Hepatic stellate cell (primary cell): ENCODE data around the gene GATA1.

Experiments
- DNase-seq: peaks from one replicate; pipeline ENCODE4 v3.0.0; 2011; ENCODE audit warnings: low spot score

Gene GATA1

GRCh38 chrX:48786341-48786800 is at the start of gene GATA1:
Gene GATA1, plus strand, starts transcription at chrX:48786590. Its CDS starts 4,520 bp downstream, at chrX:48791110.
- no peak for DNase-seq

- DNase-seq: no peak
Measured at GRCh38 chrX:48736878-48737212, 49.5 kb upstream of the GATA1 start.

- peak; percentile 93 for DNase-seq
Measured at GRCh38 chrX:48737213-48737938, 49.0 kb upstream of the GATA1 start.

DNA sequence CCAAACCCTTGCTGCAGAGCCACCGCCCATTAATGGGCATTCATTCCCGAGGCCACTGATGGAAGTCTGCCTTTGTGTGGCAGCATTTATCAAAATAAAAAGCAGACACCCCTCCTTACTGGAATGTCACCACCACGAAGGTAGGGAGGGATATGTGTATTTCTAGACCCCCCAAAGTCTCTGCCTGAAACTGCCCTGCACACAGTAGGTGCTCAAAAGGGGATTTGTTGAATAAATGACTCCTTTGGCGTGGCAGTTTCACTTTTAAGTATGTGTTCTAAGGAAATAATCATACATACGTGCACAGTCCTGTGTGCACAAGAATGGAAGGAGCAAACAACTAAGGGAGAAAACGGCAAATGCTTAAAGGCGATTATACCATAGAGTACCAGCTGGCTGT is 48.5 kb upstream of the GATA1 start:
- no peak for DNase-seq

- DNase-seq: no peak
Measured at GRCh38 chrX:48741834-48742233, 44.6 kb upstream of the GATA1 start.

- no peak for DNase-seq
Measured at GRCh38 chrX:48745222-48745621, 41.2 kb upstream of the GATA1 start.

DNA sequence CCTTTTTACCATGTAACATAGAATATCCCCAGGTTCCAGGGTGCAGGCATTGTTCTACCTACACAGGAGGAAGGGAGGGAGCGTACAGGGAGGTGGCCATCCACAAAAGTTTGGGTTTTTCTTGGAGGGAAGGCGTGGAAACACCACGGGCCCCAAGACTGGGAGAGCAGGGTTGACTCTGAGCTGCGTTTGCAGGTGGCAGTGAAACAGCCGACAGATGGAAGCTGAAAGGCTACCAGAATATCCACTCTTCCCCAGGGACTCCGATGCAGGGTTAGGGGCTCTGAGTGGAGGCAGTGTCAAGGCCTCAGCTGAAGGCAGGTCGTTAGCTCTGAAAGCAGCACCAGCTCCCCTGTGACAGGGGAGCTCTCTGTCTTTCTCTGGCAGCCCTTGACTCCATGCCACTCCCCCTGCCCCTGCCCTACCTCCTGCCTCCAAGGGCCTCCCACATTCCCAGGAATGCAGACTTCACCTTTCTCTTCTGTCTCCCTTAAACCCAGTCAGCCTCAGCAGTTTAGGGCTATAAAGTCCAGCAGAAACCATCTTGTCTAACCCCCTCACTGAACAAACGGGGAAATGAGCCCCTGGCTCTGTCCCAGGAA is 38.9 kb upstream of the GATA1 start:
- no peak for DNase-seq

DNA sequence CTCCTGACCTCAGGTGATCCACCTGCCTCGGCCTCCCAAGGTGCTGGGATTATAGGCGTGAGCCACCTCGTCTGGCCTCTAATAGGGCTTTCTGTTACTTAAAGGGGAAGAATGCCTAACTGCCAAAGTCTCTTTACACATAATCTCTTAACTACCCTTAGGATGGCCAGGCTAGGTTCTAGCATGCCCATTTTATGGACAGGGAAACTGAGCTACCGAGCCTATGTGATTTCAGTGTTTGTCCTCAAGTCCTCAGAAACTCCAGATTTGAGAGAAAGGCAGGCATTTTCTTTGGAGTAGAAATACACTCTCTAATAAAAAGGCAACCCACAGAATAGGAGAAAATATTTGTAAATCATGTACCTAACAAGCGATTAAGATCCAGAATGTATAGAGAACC is 37.2 kb upstream of the GATA1 start:
- no peak for DNase-seq

GRCh38 chrX:48751343-48751742 is 35.0 kb upstream of the GATA1 start:
- no peak for DNase-seq

- DNase-seq: no peak
Measured at GRCh38 chrX:48752498-48752897, 33.9 kb upstream of the GATA1 start.

DNA sequence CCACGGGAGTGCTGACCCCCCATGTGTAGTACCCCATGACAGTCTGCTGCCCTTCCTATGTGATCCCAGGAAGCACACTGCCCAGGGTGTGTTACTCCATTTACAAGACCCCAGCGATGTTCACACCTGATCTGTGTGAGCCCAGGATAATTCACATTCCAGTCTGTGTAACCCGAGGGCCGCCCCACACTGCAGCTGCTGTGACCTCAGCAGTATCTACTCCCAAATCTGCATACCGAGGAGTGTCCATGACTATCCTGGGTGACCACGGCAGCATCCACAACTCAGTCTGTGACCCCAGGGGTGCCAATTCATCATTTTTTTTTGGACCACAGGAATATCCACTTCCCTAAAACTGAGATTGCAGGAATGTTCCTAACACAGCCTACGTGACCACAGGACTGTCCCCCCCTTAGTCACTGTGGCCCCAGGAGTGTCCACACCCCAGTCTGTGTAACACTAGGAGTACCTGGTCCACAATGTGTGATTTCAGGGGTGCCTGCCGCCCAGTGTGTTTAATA is 32.6 kb upstream of the GATA1 start:
- DNase-seq: no peak

DNA sequence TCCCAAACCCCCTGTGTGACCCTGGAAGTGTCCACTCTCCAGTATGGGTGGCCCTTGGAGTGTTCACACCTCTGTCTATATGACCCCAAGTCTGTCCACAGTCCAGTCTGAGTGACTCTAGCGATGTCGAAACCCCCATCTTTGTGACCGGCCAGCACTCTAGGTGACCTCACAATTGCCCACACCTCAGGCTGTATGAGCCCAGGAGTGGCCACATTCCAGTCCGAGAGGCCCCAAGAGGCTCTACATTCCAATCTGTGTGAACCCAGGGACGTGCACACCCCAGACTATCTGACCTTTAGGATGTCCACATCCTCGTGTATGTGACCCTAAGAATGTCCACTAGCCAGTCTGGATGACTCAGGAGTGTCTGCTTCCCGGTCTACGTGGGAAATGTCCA is 32.2 kb upstream of the GATA1 start:
- DNase-seq: no peak

GRCh38 chrX:48761674-48762471 is 24.5 kb upstream of the GATA1 start, which contains the start of gene GLOD5:
Gene GLOD5, plus strand, starts transcription at chrX:48761747. Its CDS starts 44 bp downstream, at chrX:48761791.
- DNase-seq: no peak

GRCh38 chrX:48769230-48769629 is 17.2 kb upstream of the GATA1 start:
- DNase-seq: no peak

DNA sequence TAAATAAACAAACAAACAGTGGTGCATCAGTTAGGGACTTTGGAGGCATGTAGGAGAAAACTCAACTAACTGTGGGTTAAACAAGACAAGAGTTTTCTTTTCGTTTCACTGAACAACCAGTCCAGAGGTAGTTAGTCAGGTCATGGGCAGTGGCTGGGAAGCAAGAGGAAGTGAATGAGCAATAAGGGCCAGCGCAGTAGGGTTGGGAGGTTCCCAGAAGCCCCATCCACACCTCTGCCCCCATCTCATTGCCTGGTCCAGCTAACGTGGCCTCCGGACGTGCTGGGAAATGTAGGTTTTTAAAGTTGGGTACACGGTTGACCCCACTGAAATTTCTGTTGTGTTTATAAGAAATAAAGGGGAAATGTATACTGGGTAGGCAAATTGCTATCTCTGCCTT is 16.1 kb upstream of the GATA1 start:
- no peak for DNase-seq

DNA sequence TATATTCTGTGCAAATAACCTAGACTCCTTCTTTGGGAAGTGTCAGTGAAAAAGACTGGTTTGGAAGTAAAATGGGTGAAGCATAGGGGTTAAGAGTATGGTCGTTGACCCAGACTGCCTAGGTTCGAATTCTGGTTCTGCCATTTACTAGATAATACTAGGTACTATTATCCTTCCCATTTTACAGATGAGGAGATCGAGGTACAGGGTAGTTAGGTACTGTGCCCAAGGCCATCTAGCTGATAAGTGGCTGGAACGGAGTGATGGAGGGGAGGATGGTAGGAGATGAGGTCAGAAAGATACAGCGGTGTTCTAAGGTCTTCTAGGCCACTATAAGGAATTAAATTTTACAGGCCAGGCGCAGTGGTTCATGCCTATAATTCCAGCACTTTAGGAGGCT is 13.8 kb upstream of the GATA1 start:
- no peak for DNase-seq

GRCh38 chrX:48776818-48777439 is 9.5 kb upstream of the GATA1 start:
- no peak for DNase-seq

DNA sequence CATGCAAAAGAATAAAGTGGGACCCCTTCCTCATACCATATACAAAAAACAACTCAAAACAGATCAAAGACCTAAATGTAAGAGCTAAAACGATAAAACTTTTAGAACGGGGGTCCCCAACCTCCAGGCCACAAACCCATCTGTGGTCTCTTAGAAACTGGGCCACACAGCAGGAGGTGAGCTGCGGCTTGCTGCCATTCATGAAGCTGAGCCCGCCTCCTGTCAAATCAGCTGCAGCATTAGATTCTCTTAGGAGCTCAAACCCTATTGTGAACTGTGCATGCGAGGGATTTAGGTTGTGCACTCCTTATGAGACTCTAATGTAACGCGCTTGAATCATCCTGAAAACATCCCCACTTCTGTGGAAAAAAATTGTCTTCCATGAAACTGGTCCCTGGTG is 7.0 kb upstream of the GATA1 start:
- DNase-seq: no peak

GRCh38 chrX:48781705-48782104 is 4.7 kb upstream of the GATA1 start:
- DNase-seq: no peak

DNA sequence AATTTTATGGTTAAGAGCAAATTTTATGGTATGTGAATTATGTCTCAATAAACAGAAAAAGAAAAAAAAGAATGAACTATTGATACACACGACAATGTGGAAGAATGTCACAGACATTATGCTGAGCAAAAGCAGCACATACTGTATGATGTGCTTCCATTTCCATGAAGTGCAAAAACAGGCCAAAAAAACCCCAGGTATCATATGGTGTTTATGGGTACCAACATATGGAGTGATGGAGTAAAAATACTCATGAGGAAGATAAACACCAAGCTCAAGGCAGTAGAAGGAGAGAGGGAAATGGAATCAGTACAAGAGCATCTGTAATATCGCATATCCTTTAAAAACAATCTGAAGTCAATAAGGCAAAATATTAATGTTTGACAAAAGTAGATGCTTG is 4.2 kb upstream of the GATA1 start:
- no peak for DNase-seq

- DNase-seq: no peak
Measured at GRCh38 chrX:48782795-48783194, 3.6 kb upstream of the GATA1 start.

- no peak for DNase-seq
Measured at GRCh38 chrX:48784726-48785125, 1.7 kb upstream of the GATA1 start.

DNA sequence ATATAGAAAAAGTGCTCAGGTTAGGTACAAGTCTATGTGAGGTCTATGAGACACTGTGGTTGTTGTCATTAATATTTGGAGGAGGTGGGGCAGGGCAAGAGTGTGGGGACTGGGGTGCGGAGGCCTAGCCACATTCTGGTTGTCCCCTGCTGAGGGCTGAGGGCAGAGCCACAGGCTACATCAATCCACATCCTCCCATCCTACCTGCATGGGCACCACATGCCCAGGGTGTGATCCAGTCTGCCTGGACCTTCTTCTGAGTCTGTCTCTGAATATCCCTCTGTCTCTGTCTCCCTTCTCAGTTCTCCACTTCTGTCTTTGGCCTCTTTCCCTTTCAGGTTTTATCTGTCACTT is 1.2 kb upstream of the GATA1 start:
- no peak for DNase-seq
